Testis (tissue), 3 donors: Measurements from ENCODE around the gene THUMPD1. TPM values are rescaled to one million over a fixed set of nuclear protein-coding genes. Genes with fewer than 3 reads are reported as not detected.
"Not testable (repeated sequence)": the region's sequence is repeated elsewhere in the genome, so short reads cannot be mapped to it uniquely, and the experiment has no call there.

Source experiments
- DNase-seq: peaks from one replicate; pipeline ENCODE4 v3.0.0-alpha.2; 2019
- H3K27ac ChIP-seq, 2 donors: fragments of 200-600 bp; sonication (generic); one replicate each; pipeline ENCODE4 v1.5.1; 2019
- H3K27me3 ChIP-seq: fragments of 200-600 bp; sonication (generic); one replicate; pipeline ENCODE4 v1.5.1; 2019
- H3K36me3 ChIP-seq: fragments of 200-600 bp; sonication (generic); one replicate; pipeline ENCODE4 v1.5.1; 2017; ENCODE audit warnings: low read depth; ENCODE audit errors: missing control alignments
- H3K4me1 ChIP-seq: fragments of 200-600 bp; sonication (generic); one replicate; pipeline ENCODE4 v1.5.1; 2019
- H3K4me3 ChIP-seq, 2 donors: fragments of 200-600 bp; sonication (generic); one replicate each; pipeline ENCODE4 v1.5.1; 2017 to 2019
- H3K9me3 ChIP-seq: fragments of 200-600 bp; sonication (generic); one replicate; pipeline ENCODE4 v1.5.1; 2017
- POLR2A ChIP-seq: fragments of 450-650 bp; IDR thresholded peaks from one replicate; pipeline ENCODE4 v1.6.1; 2017; ENCODE audit warnings: antibody characterized with exemption, mild to moderate bottlenecking, moderate library complexity
- WGBS, 2 donors: methylation state at CpG; one replicate each; pipeline ENCODE4 v1.1.5; 2018; 5-methylcytosine and 5-hydroxymethylcytosine counted together
- intact Hi-C: fragments of 100-400 bp; cut with DNase I; formaldehyde crosslinking; loops from one replicate; pipeline ENCODE4 v1.15.1; 2023; ENCODE audit warnings: low total_unique reads
- polyA plus RNA-seq: library from polyadenylated mRNA; stranded (reverse); fragments of 350-450 nt; fragmentation: Illumina TruSeq; extraction: RNeasy Lipid Tissue Mini Kit (QIAGEN cat#74804); gene quantifications from one replicate; pipeline ENCODE4 v1.2.3, GENCODE V29; 2014; ENCODE audit warnings: low read depth, low replicate concordance; ENCODE audit not compliant: insufficient read depth
- total RNA-seq, 2 donors: library from RNA; depleted of rRNA; stranded (reverse); fragments of >200 nt; gene quantifications; one replicate each; pipeline ENCODE4 v1.2.3, GENCODE V29; 2016
- TF ChIP-seq, protein P1 (sequence below), 3 experiments: fragments of 450-650 bp in 2 of 3; fragments of 200-600 bp in 1 of 3; sonication (generic) in 1 of 3; IDR thresholded peaks; one replicate each; pipeline ENCODE4 v1.5.1; 2016 to 2019; ENCODE audit warnings: antibody characterized with exemption in 3 of 3, mild to moderate bottlenecking in 2 of 3, moderate library complexity in 1 of 3

The THUMPD1 gene
- total and polyA plus RNA-seq, 3 donors from 2014 or later, result 35.0 to 111 (median 100) TPM

DNA sequence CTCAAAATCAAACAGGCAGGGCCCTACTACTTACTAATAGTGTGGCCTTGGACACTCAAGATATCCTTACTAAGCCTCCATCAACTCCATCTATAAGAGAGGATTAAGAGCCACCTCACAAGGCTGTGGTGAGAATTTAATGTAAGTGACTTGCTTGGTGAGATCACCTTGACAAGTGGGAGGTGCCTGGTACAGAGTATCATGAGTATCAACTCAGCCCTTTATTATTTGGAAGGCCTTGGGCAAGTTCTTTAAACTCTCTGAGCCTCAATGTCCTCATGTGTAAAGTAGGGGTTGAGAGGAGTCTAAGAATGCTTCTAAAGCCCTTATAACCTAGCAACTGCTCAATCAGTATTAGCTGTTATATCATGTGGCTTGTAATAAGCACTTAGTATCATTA, 15.0 kb downstream of the THUMPD1 start:
- no peaks in the 10 kb centered on the region for H3K4me1 ChIP-seq
- DNase-seq, result no peak
- H3K4me3 ChIP-seq, result no peak overlapping the region
- intact Hi-C loops, result no loop called here
- TF ChIP-seq POLR2A, result no peak
- TF ChIP-seq, protein P1, sequence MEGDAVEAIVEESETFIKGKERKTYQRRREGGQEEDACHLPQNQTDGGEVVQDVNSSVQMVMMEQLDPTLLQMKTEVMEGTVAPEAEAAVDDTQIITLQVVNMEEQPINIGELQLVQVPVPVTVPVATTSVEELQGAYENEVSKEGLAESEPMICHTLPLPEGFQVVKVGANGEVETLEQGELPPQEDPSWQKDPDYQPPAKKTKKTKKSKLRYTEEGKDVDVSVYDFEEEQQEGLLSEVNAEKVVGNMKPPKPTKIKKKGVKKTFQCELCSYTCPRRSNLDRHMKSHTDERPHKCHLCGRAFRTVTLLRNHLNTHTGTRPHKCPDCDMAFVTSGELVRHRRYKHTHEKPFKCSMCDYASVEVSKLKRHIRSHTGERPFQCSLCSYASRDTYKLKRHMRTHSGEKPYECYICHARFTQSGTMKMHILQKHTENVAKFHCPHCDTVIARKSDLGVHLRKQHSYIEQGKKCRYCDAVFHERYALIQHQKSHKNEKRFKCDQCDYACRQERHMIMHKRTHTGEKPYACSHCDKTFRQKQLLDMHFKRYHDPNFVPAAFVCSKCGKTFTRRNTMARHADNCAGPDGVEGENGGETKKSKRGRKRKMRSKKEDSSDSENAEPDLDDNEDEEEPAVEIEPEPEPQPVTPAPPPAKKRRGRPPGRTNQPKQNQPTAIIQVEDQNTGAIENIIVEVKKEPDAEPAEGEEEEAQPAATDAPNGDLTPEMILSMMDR (IDR thresholded peaks at IDR 0.05), result no peak
- no peaks in the 10 kb centered on the region for H3K36me3 ChIP-seq
- no peak overlapping the region for H3K27ac ChIP-seq
- H3K27me3 ChIP-seq, result no peaks in the 10 kb centered on the region
- no peaks in the 10 kb centered on the region for H3K9me3 ChIP-seq

DNA sequence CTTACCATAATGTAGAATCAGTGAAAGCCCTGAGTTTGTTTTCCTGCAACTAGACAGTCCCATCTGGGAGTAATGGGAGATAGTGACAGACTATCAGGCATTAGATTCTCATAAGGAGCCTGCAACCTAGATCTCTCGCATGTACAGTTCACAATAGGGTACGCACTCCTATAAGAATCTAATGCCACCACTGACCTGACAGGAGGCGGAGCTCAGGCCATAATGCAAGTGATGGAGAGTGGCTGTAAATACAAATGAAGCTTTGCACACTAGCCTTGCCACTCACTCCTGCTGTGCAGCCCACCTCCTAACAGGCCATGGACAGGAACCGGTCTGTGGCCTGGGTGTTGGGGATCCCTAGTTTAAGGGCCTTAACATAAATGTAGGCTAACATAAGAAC, 21.4 kb downstream of the THUMPD1 start:
- Histone ChIP-seq H3K27ac (no peak overlapping the region), H3K36me3 (no peaks in the 10 kb centered on the region), H3K4me1 (no peaks in the 10 kb centered on the region), H3K27me3 (no peaks in the 10 kb centered on the region), H3K4me3 (no peak overlapping the region), H3K9me3 (no peaks in the 10 kb centered on the region)
- DNase-seq, result no peak
- intact Hi-C loops, result no loop called here
- WGBS, 2 donors, result 89 to 96% methylated on average over 4 of the region's 4 CpGs
- TF ChIP-seq POLR2A, result no peak
- TF ChIP-seq, protein P1 (IDR thresholded peaks at IDR 0.05), result no peak

DNA sequence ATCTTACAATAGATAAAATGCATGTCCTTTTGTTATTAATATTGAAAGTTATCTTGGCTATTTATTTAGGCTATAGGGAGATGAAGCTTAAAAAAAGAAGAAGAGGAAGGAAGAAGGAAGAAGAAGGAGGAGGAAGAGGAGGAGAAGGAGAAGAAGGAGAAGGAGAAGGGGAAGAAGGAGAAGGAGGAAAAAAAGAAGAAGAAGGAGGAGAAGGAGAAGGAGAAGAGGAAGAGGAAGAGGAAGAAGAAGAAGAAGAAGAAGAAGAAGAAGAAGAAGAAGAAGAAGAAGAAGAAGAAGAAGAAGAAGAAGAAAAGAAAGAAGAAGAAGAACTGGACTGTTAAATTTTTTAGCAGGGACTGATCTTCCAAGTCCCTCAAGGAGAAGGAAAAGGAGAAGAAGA, 23.9 kb downstream of the THUMPD1 start:
- H3K9me3 ChIP-seq, H3K4me1 ChIP-seq, H3K27ac ChIP-seq, H3K36me3 ChIP-seq, DNase-seq, H3K4me3 ChIP-seq, H3K27me3 ChIP-seq, intact Hi-C loops: not testable (repeated sequence)

DNA sequence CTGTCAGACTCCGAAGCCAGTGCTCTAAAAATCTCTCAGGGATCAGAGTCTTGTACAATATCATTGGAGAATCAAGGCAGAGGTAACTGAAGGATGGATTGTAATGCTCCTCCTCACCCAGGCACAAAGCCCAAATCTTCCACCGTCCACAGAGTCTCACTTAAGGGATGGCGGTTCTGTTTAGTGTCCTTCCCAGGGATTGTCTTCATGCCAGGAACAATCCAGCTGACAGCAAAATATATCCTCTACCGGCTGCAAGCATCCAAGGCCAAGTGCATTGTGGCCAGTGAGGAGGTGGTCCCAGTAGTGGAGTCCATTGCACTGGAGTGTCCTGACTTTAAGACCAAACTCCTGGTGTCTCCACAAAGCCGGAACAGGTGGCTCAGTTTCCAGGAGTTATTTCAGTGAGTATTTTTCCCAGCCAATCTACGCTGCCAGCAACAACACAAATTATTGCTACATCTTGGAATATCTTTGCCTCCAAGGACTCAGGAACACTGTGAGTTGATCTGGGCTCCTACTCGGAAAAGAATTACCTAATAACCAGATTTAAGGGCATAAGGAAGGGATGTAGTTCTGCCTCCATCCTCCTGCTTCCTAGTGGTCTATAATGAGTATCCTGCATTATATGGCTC, 30.2 kb downstream of the THUMPD1 start:
- no peak overlapping the region for H3K27ac ChIP-seq
- H3K27me3 ChIP-seq, result no peaks in the 10 kb centered on the region
- no peaks in the 10 kb centered on the region for H3K9me3 ChIP-seq
- 26 to 68% methylated on average over 7 of the region's 7 CpGs for WGBS, 2 donors
- H3K4me1 ChIP-seq, result peaks cover 7% of the 10 kb centered on the region
- no peak for TF ChIP-seq POLR2A
- TF ChIP-seq, protein P1 (IDR thresholded peaks at IDR 0.05), result no peak
- H3K4me3 ChIP-seq, result no peak overlapping the region
- no peaks in the 10 kb centered on the region for H3K36me3 ChIP-seq
- intact Hi-C loops, result no loop called here
- DNase-seq, result no peak

DNA sequence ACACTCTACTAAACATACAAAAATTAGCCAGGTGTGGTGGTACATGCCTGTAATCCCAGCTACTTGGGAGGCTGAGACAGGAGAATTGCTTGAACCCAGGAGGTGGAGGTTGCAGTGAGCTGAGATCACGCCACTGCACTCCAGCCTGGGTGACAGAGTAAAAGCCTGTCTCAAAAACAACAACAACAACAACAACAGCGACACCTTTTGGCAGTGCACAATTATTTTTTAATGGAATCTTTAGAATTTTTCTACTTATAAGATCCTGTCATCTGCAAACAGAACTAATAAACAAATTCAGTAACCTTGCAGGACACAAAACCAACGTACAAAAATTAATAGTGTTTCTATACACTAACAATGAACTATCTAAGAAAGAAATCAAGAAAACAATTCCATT, 33.5 kb downstream of the THUMPD1 start:
- H3K27me3 ChIP-seq, H3K4me1 ChIP-seq, H3K9me3 ChIP-seq, H3K4me3 ChIP-seq, H3K36me3 ChIP-seq, DNase-seq, intact Hi-C loops, H3K27ac ChIP-seq: not testable (repeated sequence)
- WGBS, 2 donors, result 49 to 55% methylated on average over 3 of the region's 3 CpGs
- TF ChIP-seq, protein P1 (IDR thresholded peaks at IDR 0.05), result peak in 1 of 3 experiments; percentile 41
